ENCODE measurements around the gene GNG7.
A peak's percentile ranks its signal among the peaks of the same experiment; 100 is the strongest.

The GNG7 gene

DNA sequence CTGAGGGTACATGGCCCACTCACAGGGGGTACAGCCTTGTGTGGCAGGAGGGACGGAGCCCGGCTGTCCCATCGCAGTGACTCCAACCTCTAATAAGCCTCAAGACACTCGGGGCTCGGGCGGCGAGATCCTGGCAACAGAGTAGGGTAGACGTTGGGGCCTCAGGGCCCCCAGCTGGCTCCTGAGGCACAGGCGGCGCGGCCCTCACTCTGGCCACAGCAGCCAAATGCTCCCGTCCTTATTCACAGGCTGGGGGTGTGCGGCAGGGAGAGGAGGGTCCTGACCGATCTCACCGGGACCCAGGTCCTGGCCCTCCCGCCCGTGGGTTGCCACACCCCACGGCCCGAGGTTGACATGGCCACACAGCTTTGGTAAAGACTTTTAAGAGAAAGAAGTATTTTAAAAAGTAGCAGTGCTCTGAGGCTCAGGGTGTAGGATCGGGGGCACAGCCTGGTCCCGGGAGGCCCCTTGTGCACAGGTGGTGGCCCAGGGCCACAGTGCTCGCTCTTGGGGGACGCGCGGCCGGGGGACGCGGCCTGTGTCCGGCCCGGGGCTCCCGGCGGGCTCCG, 29.7 kb upstream of the GNG7 start:
- peaks cover 14% of the 10 kb centered on the region for H3K27me3 Mint-ChIP-seq
- no peaks in the 10 kb centered on the region for H3K9me3 Mint-ChIP-seq
- H3K36me3 Mint-ChIP-seq (ENCODE audit: low read depth) = peaks cover 64% of the 10 kb centered on the region
- peaks cover 9% of the 10 kb centered on the region for H3K4me1 Mint-ChIP-seq (ENCODE audit: low read depth)
- no peak overlapping the region for H3K27ac Mint-ChIP-seq
- intact Hi-C loops (cut with micrococcal nuclease) = no loop called here
- H3K4me3 Mint-ChIP-seq = no peak overlapping the region

- intact Hi-C loops (cut with micrococcal nuclease) = no loop called here
- no peak overlapping the region for H3K4me3 Mint-ChIP-seq
- peaks cover 22% of the 10 kb centered on the region for H3K27me3 Mint-ChIP-seq
- peaks cover under 1% of the 10 kb centered on the region for H3K4me1 Mint-ChIP-seq (ENCODE audit: low read depth)
- H3K27ac Mint-ChIP-seq = no peak overlapping the region
- no peaks in the 10 kb centered on the region for H3K9me3 Mint-ChIP-seq
- peaks cover 56% of the 10 kb centered on the region for H3K36me3 Mint-ChIP-seq (ENCODE audit: low read depth)
Observed at GRCh38 chr19:2731181-2731995, 28.9 kb upstream of the GNG7 start.

GRCh38 chr19:2729943-2730818, 27.7 kb upstream of the GNG7 start:
- intact Hi-C loops (cut with micrococcal nuclease) = no loop called here
- no peaks in the 10 kb centered on the region for H3K9me3 Mint-ChIP-seq

DNA sequence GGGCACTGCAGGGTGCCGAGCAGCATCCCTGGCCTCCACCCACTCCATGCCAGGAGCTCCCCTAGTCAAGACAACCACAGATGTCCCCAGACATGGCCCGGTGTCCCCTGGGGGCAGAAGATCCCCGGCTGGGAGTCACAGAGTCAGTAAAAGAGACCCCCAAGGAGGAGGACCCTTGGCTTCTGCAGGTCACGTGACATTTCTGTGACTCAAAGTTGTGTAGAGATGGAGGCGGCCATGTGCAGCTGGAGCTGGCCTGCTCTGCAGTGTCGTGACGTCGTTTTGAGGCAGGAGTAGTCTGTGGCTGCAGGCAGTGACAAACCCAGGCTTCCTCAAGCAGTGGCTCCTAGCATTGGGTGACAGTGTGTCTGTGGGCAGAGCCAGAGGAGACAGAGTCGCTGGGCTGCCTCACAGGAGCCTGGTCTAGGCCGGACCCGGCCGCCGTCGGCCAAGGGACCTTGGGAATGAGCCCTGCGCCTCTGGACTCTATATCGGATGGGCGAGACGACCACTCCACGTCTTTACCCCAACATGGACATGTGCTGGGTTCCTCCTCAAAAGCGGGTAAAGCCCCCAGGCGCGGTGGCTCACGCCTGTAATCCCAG, 26.4 kb upstream of the GNG7 start:
- intact Hi-C loops (cut with micrococcal nuclease) = no loop called here
- H3K4me3 Mint-ChIP-seq = no peak overlapping the region
- H3K9me3 Mint-ChIP-seq = no peaks in the 10 kb centered on the region
- H3K4me1 Mint-ChIP-seq (ENCODE audit: low read depth) = no peaks in the 10 kb centered on the region
- no peak overlapping the region for H3K27ac Mint-ChIP-seq
- H3K27me3 Mint-ChIP-seq = peaks cover 38% of the 10 kb centered on the region
- peaks cover 31% of the 10 kb centered on the region for H3K36me3 Mint-ChIP-seq (ENCODE audit: low read depth)

More at GRCh38 chr19:2729943-2730818, 27.7 kb upstream of the GNG7 start:
- peaks cover 31% of the 10 kb centered on the region for H3K27me3 Mint-ChIP-seq
- H3K27ac Mint-ChIP-seq = no peak overlapping the region
- no peaks in the 10 kb centered on the region for H3K4me1 Mint-ChIP-seq (ENCODE audit: low read depth)
- no peak overlapping the region for H3K4me3 Mint-ChIP-seq
- peaks cover 44% of the 10 kb centered on the region for H3K36me3 Mint-ChIP-seq (ENCODE audit: low read depth)

DNA sequence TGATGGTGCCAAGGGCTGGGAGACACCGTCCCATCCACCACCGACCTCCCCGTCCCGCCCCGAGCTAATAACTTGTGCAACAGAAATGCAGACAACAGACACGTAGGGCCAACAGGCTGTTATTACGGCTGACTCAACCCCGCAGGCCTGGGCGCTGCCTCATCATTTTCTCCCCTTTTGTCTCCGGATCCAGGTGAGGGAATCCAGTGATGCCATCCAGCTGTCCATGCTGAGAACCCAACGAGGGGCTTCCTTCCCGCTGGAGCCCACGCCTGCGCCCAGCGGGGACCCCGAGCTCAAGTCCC, 25.1 kb upstream of the GNG7 start:
- intact Hi-C loops (cut with micrococcal nuclease) = no loop called here
- Mint-ChIP-seq H3K9me3 (no peaks in the 10 kb centered on the region), H3K27me3 (peaks cover 45% of the 10 kb centered on the region), H3K4me3 (no peak overlapping the region), H3K4me1 (ENCODE audit: low read depth) (peaks cover 5% of the 10 kb centered on the region), H3K36me3 (ENCODE audit: low read depth) (peaks cover 18% of the 10 kb centered on the region), H3K27ac (no peak overlapping the region)

GRCh38 chr19:2726904-2727639, 24.6 kb upstream of the GNG7 start:
- H3K27ac Mint-ChIP-seq = no peak overlapping the region
- peaks cover 6% of the 10 kb centered on the region for H3K4me1 Mint-ChIP-seq (ENCODE audit: low read depth)
- H3K9me3 Mint-ChIP-seq = no peaks in the 10 kb centered on the region
- H3K4me3 Mint-ChIP-seq = no peak overlapping the region
- H3K36me3 Mint-ChIP-seq (ENCODE audit: low read depth) = peaks cover 13% of the 10 kb centered on the region
- intact Hi-C loops (cut with micrococcal nuclease) = no loop called here
- H3K27me3 Mint-ChIP-seq = peaks cover 50% of the 10 kb centered on the region

GRCh38 chr19:2726160-2726855, 23.8 kb upstream of the GNG7 start:
- intact Hi-C loops (cut with micrococcal nuclease) = no loop called here
- H3K4me1 Mint-ChIP-seq (ENCODE audit: low read depth) = peaks cover 6% of the 10 kb centered on the region
- H3K27ac Mint-ChIP-seq = no peak overlapping the region
- no peaks in the 10 kb centered on the region for H3K9me3 Mint-ChIP-seq
- H3K36me3 Mint-ChIP-seq (ENCODE audit: low read depth) = peaks cover 5% of the 10 kb centered on the region
- H3K4me3 Mint-ChIP-seq = no peak overlapping the region
- peaks cover 56% of the 10 kb centered on the region for H3K27me3 Mint-ChIP-seq

- intact Hi-C loops (cut with micrococcal nuclease) = no loop called here
- Mint-ChIP-seq H3K36me3 (ENCODE audit: low read depth) (no peaks in the 10 kb centered on the region), H3K9me3 (no peaks in the 10 kb centered on the region), H3K4me3 (no peak overlapping the region), H3K27ac (no peak overlapping the region), H3K27me3 (peaks cover 72% of the 10 kb centered on the region), H3K4me1 (ENCODE audit: low read depth) (peaks cover 14% of the 10 kb centered on the region)
Observed at GRCh38 chr19:2724148-2724557, 21.7 kb upstream of the GNG7 start.

- H3K27ac Mint-ChIP-seq = no peak overlapping the region
- H3K4me3 Mint-ChIP-seq = no peak overlapping the region
- H3K4me1 Mint-ChIP-seq (ENCODE audit: low read depth) = peaks cover 14% of the 10 kb centered on the region
- H3K36me3 Mint-ChIP-seq (ENCODE audit: low read depth) = no peaks in the 10 kb centered on the region
- H3K27me3 Mint-ChIP-seq = peaks cover 75% of the 10 kb centered on the region
- intact Hi-C loops (cut with micrococcal nuclease) = no loop called here
- H3K9me3 Mint-ChIP-seq = no peaks in the 10 kb centered on the region
Observed at GRCh38 chr19:2723747-2724146, 21.3 kb upstream of the GNG7 start.

- peak overlapping the region; percentile 45 for H3K27ac Mint-ChIP-seq
- intact Hi-C loops (cut with micrococcal nuclease) = no loop called here
- no peaks in the 10 kb centered on the region for H3K36me3 Mint-ChIP-seq (ENCODE audit: low read depth)
- H3K4me1 Mint-ChIP-seq (ENCODE audit: low read depth) = peaks cover 14% of the 10 kb centered on the region
- no peak overlapping the region for H3K4me3 Mint-ChIP-seq
- H3K27me3 Mint-ChIP-seq = peaks cover 76% of the 10 kb centered on the region
- H3K9me3 Mint-ChIP-seq = no peaks in the 10 kb centered on the region
Observed at GRCh38 chr19:2723345-2723715, 20.8 kb upstream of the GNG7 start.

- peak overlapping the region; percentile 45 for H3K27ac Mint-ChIP-seq
Observed at GRCh38 chr19:2722541-2723344, 20.2 kb upstream of the GNG7 start.

More at GRCh38 chr19:2722541-2723344, 20.2 kb upstream of the GNG7 start:
- Mint-ChIP-seq H3K36me3 (ENCODE audit: low read depth) (no peaks in the 10 kb centered on the region), H3K9me3 (no peaks in the 10 kb centered on the region), H3K4me1 (ENCODE audit: low read depth) (peaks cover 14% of the 10 kb centered on the region), H3K27me3 (peaks cover 77% of the 10 kb centered on the region), H3K4me3 (no peak overlapping the region)
- intact Hi-C loops (cut with micrococcal nuclease) = no loop called here

All from dendritic cell treated with granulocyte-macrophage colony-stimulating factor and Interleukin-4, amounts not matched to agents 40 ng/mL and 50 ng/mL, for 4 days (primary cell).